HG03520 (cell line): ENCODE data around the gene NEDD1.

ENCODE experiments used
- ATAC-seq: cut with Tn5 transposase; IDR thresholded peaks from one replicate; pipeline ENCODE4 v1.9.1; 2021; ENCODE audit warnings: mild to moderate bottlenecking, moderate library complexity; ENCODE audit not compliant: unreplicated experiment

Gene NEDD1

GRCh38 chr12:96901175-96901574, 5.9 kb upstream of the NEDD1 start:
- no peak for ATAC-seq

- ATAC-seq = peak; percentile 26
Observed at GRCh38 chr12:96902076-96902475, 5.0 kb upstream of the NEDD1 start.

GRCh38 chr12:96906498-96906848, 584 bp upstream of the NEDD1 start:
- no peak for ATAC-seq

GRCh38 chr12:96907671-96908422, 790 bp downstream of the NEDD1 start:
- peak; percentile 31 for ATAC-seq

- no peak for ATAC-seq
Observed at GRCh38 chr12:96908423-96908675, 1.3 kb downstream of the NEDD1 start.

GRCh38 chr12:96912261-96912660, 5.2 kb downstream of the NEDD1 start:
- ATAC-seq = no peak

GRCh38 chr12:96912943-96913342, 5.9 kb downstream of the NEDD1 start:
- ATAC-seq = no peak

GRCh38 chr12:96919510-96920210, 12.6 kb downstream of the NEDD1 start:
- no peak for ATAC-seq

GRCh38 chr12:96948782-96949181, 41.7 kb downstream of the NEDD1 start:
- no peak for ATAC-seq

- no peak for ATAC-seq
Observed at GRCh38 chr12:96979532-96979931, 72.5 kb downstream of the NEDD1 start.

- ATAC-seq = no peak
Observed at GRCh38 chr12:96980991-96981414, 73.9 kb downstream of the NEDD1 start.

GRCh38 chr12:96981911-96982310, 74.9 kb downstream of the NEDD1 start:
- ATAC-seq = no peak

GRCh38 chr12:96982671-96983070, 75.6 kb downstream of the NEDD1 start:
- ATAC-seq = no peak

GRCh38 chr12:96985515-96986362, 78.7 kb downstream of the NEDD1 start:
- peak; percentile 67 for ATAC-seq

- no peak for ATAC-seq
Observed at GRCh38 chr12:96986883-96987523, 79.9 kb downstream of the NEDD1 start.

- ATAC-seq = no peak
Observed at GRCh38 chr12:96988919-96989318, 81.9 kb downstream of the NEDD1 start.

- ATAC-seq = no peak
Observed at GRCh38 chr12:96989916-96990315, 82.9 kb downstream of the NEDD1 start.

- no peak for ATAC-seq
Observed at GRCh38 chr12:96994900-96995299, 87.8 kb downstream of the NEDD1 start.

GRCh38 chr12:96995861-96996260, 88.8 kb downstream of the NEDD1 start:
- ATAC-seq = no peak

GRCh38 chr12:96997797-96998484, 90.9 kb downstream of the NEDD1 start:
- no peak for ATAC-seq

GRCh38 chr12:97003276-97003675, 96.2 kb downstream of the NEDD1 start:
- no peak for ATAC-seq
